BLaER1 treated with 17β-estradiol and CSF1 and Interleukin-3, amounts not matched to agents 10 nM and 100 nM (cell line): ENCODE data around the gene GFRA3.

Experiments
- H3K27ac ChIP-seq, 11 experiments: shearing (Covaris generic); formaldehyde crosslinking; 2 replicates each; pipeline ENCODE4 v1.8.1; 2022
- H3K27me3 ChIP-seq, 11 experiments: shearing (Covaris generic); formaldehyde crosslinking; 2 replicates each; pipeline ENCODE4 v1.8.1; 2022
- H3K36me3 ChIP-seq, 11 experiments: shearing (Covaris generic); formaldehyde crosslinking; 2 replicates each; pipeline ENCODE4 v1.8.1; 2022
- H3K4me1 ChIP-seq, 10 experiments: shearing (Covaris generic); formaldehyde crosslinking; 2 replicates each; pipeline ENCODE4 v1.8.1; 2022
- H3K4me2 ChIP-seq, 11 experiments: shearing (Covaris generic); formaldehyde crosslinking; 2 replicates each; pipeline ENCODE4 v1.8.1; 2022
- H3K4me3 ChIP-seq, 10 experiments: shearing (Covaris generic); formaldehyde crosslinking; 2 replicates each; pipeline ENCODE4 v1.8.1; 2022
- H3K9ac ChIP-seq, 11 experiments: shearing (Covaris generic); formaldehyde crosslinking; 2 replicates each; pipeline ENCODE4 v1.8.1; 2022
- H3K9me3 ChIP-seq, 11 experiments: shearing (Covaris generic); formaldehyde crosslinking; replicated peaks in 1 of 11; 2 replicates each; pipeline ENCODE4 v1.8.1; 2022
- H4K20me1 ChIP-seq, 11 experiments: shearing (Covaris generic); formaldehyde crosslinking; 2 replicates each; pipeline ENCODE4 v1.8.1; 2022
- Cebpa-rat ChIP-seq, 11 experiments: shearing (Covaris generic); IDR thresholded peaks; 2 replicates each; pipeline ENCODE4 v1.8.1; 2022

GFRA3 gene

DNA sequence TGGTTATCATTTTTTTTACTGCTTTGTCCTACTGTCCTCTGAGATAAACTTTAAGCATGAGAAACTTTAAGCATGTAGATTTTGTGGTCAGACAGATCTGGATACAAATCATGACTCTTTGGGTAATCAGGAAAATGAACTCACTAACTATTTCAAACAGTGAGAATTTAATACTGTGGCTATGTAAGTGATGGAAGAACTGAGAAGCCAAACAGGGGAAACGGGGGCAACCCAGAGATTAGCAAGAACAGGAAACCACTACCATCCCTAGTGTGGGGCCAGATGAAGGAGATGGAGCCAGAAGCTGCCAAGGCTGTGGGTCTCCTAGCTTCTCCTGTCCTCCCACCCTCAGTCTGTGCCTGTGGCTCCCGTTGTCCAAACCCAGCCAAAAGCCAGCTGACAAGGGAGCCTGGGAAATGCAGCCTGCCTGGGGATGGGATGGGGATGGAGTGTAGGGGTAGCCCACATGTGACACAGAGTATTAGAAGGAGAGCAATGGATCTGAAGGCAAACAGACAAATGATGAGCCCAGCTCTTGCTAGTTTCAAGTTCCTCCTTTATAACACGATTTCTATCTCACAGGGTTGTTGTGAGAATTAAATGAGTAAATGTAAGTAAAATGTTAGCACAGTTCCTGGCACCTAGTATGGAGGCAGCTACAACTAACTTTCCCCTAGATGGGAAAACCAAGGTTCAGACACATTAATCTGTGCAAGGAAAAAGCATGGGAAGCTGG is 33.6 kb downstream of the GFRA3 start:
- Histone ChIP-seq H4K20me1 (no peaks in the 10 kb centered on the region), H3K4me2 (peak overlapping the region; percentile 42 to 77 (median 54)), H3K36me3 (no peaks in the 10 kb centered on the region), H3K4me1 (peaks cover 11 to 21% (median 13%) of the 10 kb centered on the region in 10 experiments), H3K9me3 (peaks cover 0 to 7% (median 0%) of the 10 kb centered on the region in 11 experiments; a peak in 3 of 22 replicates), H3K27ac (peak overlapping the region in 2 of 11 experiments; percentile 28 to 30; a peak in 1 of 22 replicates), H3K27me3 (peaks cover 0 to 13% (median 9%) of the 10 kb centered on the region in 11 experiments; a peak in 10 of 22 replicates), H3K9ac (no peak overlapping the region), H3K4me3 (no peak overlapping the region)
- TF ChIP-seq Cebpa-rat (IDR thresholded peaks at IDR 0.05), result no peak

- no peak for TF ChIP-seq Cebpa-rat (IDR thresholded peaks at IDR 0.05)
- H3K4me2 ChIP-seq, result no peak overlapping the region
- no peak overlapping the region for H3K4me3 ChIP-seq
- no peak overlapping the region for H3K9ac ChIP-seq
- no peaks in the 10 kb centered on the region for H3K36me3 ChIP-seq
- H3K27me3 ChIP-seq, result peaks cover 0 to 13% (median 9%) of the 10 kb centered on the region in 11 experiments; a peak in 10 of 22 replicates
- H3K27ac ChIP-seq, result no peak overlapping the region
- no peaks in the 10 kb centered on the region for H4K20me1 ChIP-seq
- peaks cover 11 to 21% (median 13%) of the 10 kb centered on the region in 10 experiments for H3K4me1 ChIP-seq
- H3K9me3 ChIP-seq, result peaks cover 0 to 7% (median 0%) of the 10 kb centered on the region in 11 experiments; a peak in 3 of 22 replicates
Measured at GRCh38 chr5:138238034-138238433, 36.4 kb downstream of the GFRA3 start.

DNA sequence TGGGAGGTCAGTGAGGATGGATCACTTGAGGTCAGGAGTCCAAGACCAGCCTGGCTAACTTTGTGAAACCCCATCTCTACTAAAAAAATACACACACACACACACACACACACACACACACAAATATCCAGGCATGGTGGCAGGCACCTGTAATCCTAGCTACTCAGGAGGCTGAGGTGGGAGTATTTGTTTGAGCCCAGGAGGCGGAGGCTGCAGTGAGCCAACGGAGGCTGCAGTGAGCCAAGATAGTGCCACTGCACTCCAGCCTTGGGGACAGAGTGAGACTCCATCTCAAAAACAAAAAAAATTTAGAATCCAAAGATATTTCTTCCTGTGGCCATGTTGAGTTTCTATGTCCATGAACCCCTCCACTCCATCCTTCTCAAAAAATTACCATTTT is 39.8 kb downstream of the GFRA3 start:
- peaks cover 0 to 9% (median 7%) of the 10 kb centered on the region in 10 experiments; a peak in 14 of 20 replicates for H3K4me1 ChIP-seq
- no peak overlapping the region for H3K4me2 ChIP-seq
- no peaks in the 10 kb centered on the region for H3K9me3 ChIP-seq
- no peaks in the 10 kb centered on the region for H3K27me3 ChIP-seq
- H3K27ac ChIP-seq, result no peak overlapping the region
- TF ChIP-seq Cebpa-rat (IDR thresholded peaks at IDR 0.05), result no peak
- H4K20me1 ChIP-seq, result no peaks in the 10 kb centered on the region
- H3K36me3 ChIP-seq, result no peaks in the 10 kb centered on the region
- H3K4me3 ChIP-seq, result no peak overlapping the region
- H3K9ac ChIP-seq, result no peak overlapping the region

GRCh38 chr5:138233280-138233679 is 41.1 kb downstream of the GFRA3 start:
- Histone ChIP-seq H3K4me1 (peaks cover 0 to 7% (median 5%) of the 10 kb centered on the region in 10 experiments; a peak in 14 of 20 replicates), H3K27ac (no peak overlapping the region), H3K9me3 (no peaks in the 10 kb centered on the region), H3K4me2 (no peak overlapping the region), H3K36me3 (no peaks in the 10 kb centered on the region), H4K20me1 (no peaks in the 10 kb centered on the region), H3K9ac (no peak overlapping the region), H3K4me3 (no peak overlapping the region), H3K27me3 (no peaks in the 10 kb centered on the region)
- no peak for TF ChIP-seq Cebpa-rat (IDR thresholded peaks at IDR 0.05)

DNA sequence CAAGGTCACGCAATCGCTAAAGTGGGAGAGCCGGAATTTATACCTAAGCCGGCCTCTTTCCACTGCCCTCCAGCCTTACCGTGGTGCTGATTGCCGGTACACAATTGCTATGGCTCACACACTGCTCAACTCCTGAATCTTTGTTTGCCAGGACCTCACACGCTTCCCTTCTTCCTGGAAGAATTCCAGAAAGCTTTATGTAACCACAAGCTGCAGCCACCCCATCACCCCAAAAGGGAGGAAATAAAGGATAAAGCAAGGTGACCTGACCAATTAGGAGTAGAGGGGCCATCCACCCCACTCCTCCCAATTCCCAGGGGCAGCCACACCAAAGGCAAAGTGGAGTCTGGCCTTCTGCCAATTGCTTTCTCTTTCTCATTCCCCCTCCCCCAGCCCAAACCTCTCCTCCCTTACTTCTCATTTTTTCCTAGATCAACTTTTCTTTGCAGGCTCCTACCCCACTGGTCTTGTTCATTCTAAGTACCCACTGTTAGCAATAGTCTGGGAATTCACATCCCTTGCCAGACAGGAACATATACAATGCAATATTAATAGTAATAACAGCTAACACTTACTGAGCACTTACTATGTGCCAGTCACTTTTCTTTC is 43.3 kb downstream of the GFRA3 start:
- no peaks in the 10 kb centered on the region for H3K27me3 ChIP-seq
- H3K4me2 ChIP-seq, result peak overlapping the region in 2 of 11 experiments; percentile 26 to 31; a peak in 1 of 22 replicates
- H3K9ac ChIP-seq, result no peak overlapping the region
- TF ChIP-seq Cebpa-rat (IDR thresholded peaks at IDR 0.05), result no peak
- no peaks in the 10 kb centered on the region for H4K20me1 ChIP-seq
- peaks cover 0 to 7% (median 5%) of the 10 kb centered on the region in 10 experiments; a peak in 14 of 20 replicates for H3K4me1 ChIP-seq
- H3K9me3 ChIP-seq, result peaks cover 6 to 12% (median 9%) of the 10 kb centered on the region in 11 experiments
- no peak overlapping the region for H3K27ac ChIP-seq
- H3K4me3 ChIP-seq, result no peak overlapping the region
- no peaks in the 10 kb centered on the region for H3K36me3 ChIP-seq

GRCh38 chr5:138230261-138230660 is 44.2 kb downstream of the GFRA3 start:
- Histone ChIP-seq H3K4me1 (peaks cover 0 to 7% (median 5%) of the 10 kb centered on the region in 10 experiments; a peak in 14 of 20 replicates), H3K4me2 (no peak overlapping the region), H3K27ac (no peak overlapping the region), H3K9me3 (peaks cover 11 to 18% (median 16%) of the 10 kb centered on the region in 11 experiments), H3K4me3 (no peak overlapping the region), H3K27me3 (peaks cover 0 to 3% (median 0%) of the 10 kb centered on the region in 11 experiments; a peak in 1 of 22 replicates), H4K20me1 (no peaks in the 10 kb centered on the region), H3K9ac (no peak overlapping the region), H3K36me3 (no peaks in the 10 kb centered on the region)
- TF ChIP-seq Cebpa-rat (IDR thresholded peaks at IDR 0.05), result no peak

GRCh38 chr5:138229387-138229786 is 45.0 kb downstream of the GFRA3 start:
- H3K27ac ChIP-seq, result no peak overlapping the region

GRCh38 chr5:138226910-138227309 is 47.5 kb downstream of the GFRA3 start:
- no peak for TF ChIP-seq Cebpa-rat (IDR thresholded peaks at IDR 0.05)
- Histone ChIP-seq H4K20me1 (no peaks in the 10 kb centered on the region), H3K4me1 (peaks cover 0 to 7% (median 5%) of the 10 kb centered on the region in 10 experiments; a peak in 14 of 20 replicates), H3K27ac (no peak overlapping the region), H3K9ac (no peak overlapping the region), H3K9me3 (peaks cover 11 to 18% (median 16%) of the 10 kb centered on the region in 11 experiments), H3K27me3 (peaks cover 0 to 8% (median 0%) of the 10 kb centered on the region in 11 experiments; a peak in 1 of 22 replicates), H3K4me2 (no peak overlapping the region), H3K36me3 (no peaks in the 10 kb centered on the region), H3K4me3 (no peak overlapping the region)

More at GRCh38 chr5:138229387-138229786, 45.0 kb downstream of the GFRA3 start:
- peaks cover 0 to 3% (median 0%) of the 10 kb centered on the region in 11 experiments; a peak in 1 of 22 replicates for H3K27me3 ChIP-seq
- TF ChIP-seq Cebpa-rat (IDR thresholded peaks at IDR 0.05), result no peak
- H3K4me1 ChIP-seq, result peaks cover 0 to 7% (median 5%) of the 10 kb centered on the region in 10 experiments; a peak in 14 of 20 replicates
- H3K36me3 ChIP-seq, result no peaks in the 10 kb centered on the region
- no peaks in the 10 kb centered on the region for H4K20me1 ChIP-seq
- H3K9ac ChIP-seq, result no peak overlapping the region
- no peak overlapping the region for H3K4me3 ChIP-seq
- H3K9me3 ChIP-seq, result peaks cover 11 to 18% (median 16%) of the 10 kb centered on the region in 11 experiments
- H3K4me2 ChIP-seq, result no peak overlapping the region

DNA sequence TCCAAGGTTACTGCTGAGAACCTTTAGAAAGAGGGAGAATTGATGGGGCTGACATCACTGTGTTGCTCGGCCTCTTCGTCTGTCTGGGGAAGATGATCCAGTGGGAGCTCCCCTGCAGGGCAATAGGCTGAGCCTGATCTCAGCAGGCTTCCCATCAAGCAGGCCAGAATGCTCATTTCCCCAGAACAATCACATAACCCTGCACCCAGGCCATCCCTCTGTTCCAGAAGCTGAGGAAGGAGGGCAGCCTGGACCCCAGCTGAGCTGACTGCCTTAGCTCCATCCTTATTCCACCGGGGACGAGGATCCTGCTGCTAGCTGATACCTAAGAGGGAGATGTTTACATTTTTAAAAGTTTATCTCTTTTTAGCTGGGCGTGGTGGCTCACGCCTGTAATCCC is 49.7 kb downstream of the GFRA3 start:
- TF ChIP-seq Cebpa-rat (IDR thresholded peaks at IDR 0.05), result no peak
- H3K27ac ChIP-seq, result no peak overlapping the region
- no peaks in the 10 kb centered on the region for H3K4me1 ChIP-seq
- H3K4me3 ChIP-seq, result no peak overlapping the region
- no peaks in the 10 kb centered on the region for H4K20me1 ChIP-seq
- no peaks in the 10 kb centered on the region for H3K36me3 ChIP-seq
- peaks cover 11 to 18% (median 16%) of the 10 kb centered on the region in 11 experiments for H3K9me3 ChIP-seq
- H3K27me3 ChIP-seq, result peaks cover 0 to 8% (median 0%) of the 10 kb centered on the region in 11 experiments; a peak in 1 of 22 replicates
- H3K9ac ChIP-seq, result no peak overlapping the region
- no peak overlapping the region for H3K4me2 ChIP-seq
